22Rv1 (cell line): ENCODE results near the gene ZBTB37.
"Not testable (repeated sequence)": the region's sequence is repeated elsewhere in the genome, so short reads cannot be mapped to it uniquely, and the experiment has no call there.

Experiments used
- H3K27ac ChIP-seq: fragments of 450-650 bp; 2 replicates; pipeline ENCODE4 v1.5.1; 2017
- CTCF ChIP-seq: fragments of 450-650 bp; IDR thresholded peaks from 2 replicates; pipeline ENCODE4 v1.5.1; 2017; ENCODE audit warnings: mild to moderate bottlenecking
- ZFX ChIP-seq: fragments of 450-650 bp; IDR thresholded peaks from 2 replicates; pipeline ENCODE4 v1.6.1; 2017; ENCODE audit warnings: antibody characterized with exemption, borderline replicate concordance

Gene ZBTB37

GRCh38 chr1:173871500-173871899 is 3.3 kb downstream of the ZBTB37 start:
- H3K27ac ChIP-seq = no peak overlapping the region
- TF ChIP-seq ZFX (no peak), CTCF (no peak)

- TF ChIP-seq CTCF = no peak
- no peak for TF ChIP-seq ZFX
Measured at GRCh38 chr1:173876732-173877131, 8.6 kb downstream of the ZBTB37 start.

GRCh38 chr1:173878251-173878650 is 10.1 kb downstream of the ZBTB37 start:
- TF ChIP-seq ZFX = no peak
- TF ChIP-seq CTCF = no peak
- 0 out of 2 replicates have a peak overlapping the region, but pooled peaks have one; percentile 65 for H3K27ac ChIP-seq

More at GRCh38 chr1:173876732-173877131, 8.6 kb downstream of the ZBTB37 start:
- peak overlapping the region; percentile 65 for H3K27ac ChIP-seq

GRCh38 chr1:173881117-173881516 is 12.9 kb downstream of the ZBTB37 start:
- not testable (repeated sequence) for H3K27ac ChIP-seq

- no peak for TF ChIP-seq ZFX
- no peak for TF ChIP-seq CTCF
- no peak overlapping the region for H3K27ac ChIP-seq
Measured at GRCh38 chr1:173884701-173885100, 16.5 kb downstream of the ZBTB37 start.

GRCh38 chr1:173886746-173887611 is 18.8 kb downstream of the ZBTB37 start:
- TF ChIP-seq ZFX = no peak
- TF ChIP-seq CTCF = no peak
- no peak overlapping the region for H3K27ac ChIP-seq

- no peak overlapping the region for H3K27ac ChIP-seq
- TF ChIP-seq ZFX (no peak), CTCF (no peak)
Measured at GRCh38 chr1:173887627-173888026, 19.4 kb downstream of the ZBTB37 start.

GRCh38 chr1:173888749-173889148 is 20.6 kb downstream of the ZBTB37 start:
- TF ChIP-seq CTCF (no peak), ZFX (no peak)
- H3K27ac ChIP-seq = no peak overlapping the region
